BJ (cell line): ENCODE measurements around the gene PRRG2. TPM values are rescaled to one million over a fixed set of nuclear protein-coding genes. Genes with fewer than 3 reads are reported as not detected.

ENCODE experiments used
- CTCF ChIA-PET: fragments of 350-600 bp; formaldehyde crosslinking; extraction: SDS; loops from one replicate; lab custom pipeline; 2021; ENCODE audit warnings: antibody characterized with exemption, inconsistent platforms; lab: Yijun Ruan, JAX
- POLR2A ChIA-PET: fragments of 300-600 bp; sonication (Branson Sonifier 250); formaldehyde crosslinking; extraction: SDS; loops from one replicate; lab custom pipeline; 2021; ENCODE audit warnings: antibody characterized with exemption; lab: Charles Lee
- DNase-seq: peaks from one replicate; pipeline ENCODE4 v3.0.0-alpha.2; 2011; ENCODE audit warnings: low read depth
- H3K27me3 ChIP-seq: 2 replicates; pipeline ENCODE4 v1.6.0; 2011; ENCODE audit warnings: low read length; ENCODE audit not compliant: control insufficient read depth, insufficient read depth
- H3K36me3 ChIP-seq: 2 replicates; pipeline ENCODE4 v1.5.1; 2011; ENCODE audit warnings: low read length; ENCODE audit not compliant: control insufficient read depth, insufficient read depth
- H3K4me3 ChIP-seq: 2 replicates; pipeline ENCODE4 v1.5.1; 2011; ENCODE audit warnings: low read depth, mild to moderate bottlenecking, control low read depth, low read length
- CTCF ChIP-seq: IDR thresholded peaks from 2 replicates; pipeline ENCODE4 v1.5.1; 2011; ENCODE audit warnings: low read depth, mild to moderate bottlenecking, control low read depth, inconsistent platforms, low read length, moderate library complexity; ENCODE audit not compliant: insufficient read depth
- polyA plus RNA-seq: library from polyadenylated mRNA; depleted of rRNA; stranded (reverse); fragments of >200 nt; gene quantifications from 2 replicates; pipeline ENCODE4 v1.2.3, GENCODE V29; 2011

The PRRG2 gene
- polyA plus RNA-seq, 1 experiment, result 0.12 TPM

GRCh38 chr19:49588365-49589122, 7.4 kb downstream of the PRRG2 start:
- ChIA-PET CTCF (interaction anchor here (1.6 kb wide), 1 partner anchor 18 kb away, joined by 4 read pairs; no protein-coding TSS in a partner anchor), POLR2A (no interaction called here)
- no peak for TF ChIP-seq CTCF

GRCh38 chr19:49589502-49589905, 8.4 kb downstream of the PRRG2 start:
- Histone ChIP-seq H3K27me3 (no peaks in the 10 kb centered on the region), H3K36me3 (peaks cover 2% of the 10 kb centered on the region), H3K4me3 (no peak overlapping the region)
- no peak for TF ChIP-seq CTCF
- ChIA-PET POLR2A (interaction anchor here (0.6 kb wide), 1 partner anchor 85 kb away, joined by 4 read pairs; no protein-coding TSS in a partner anchor), CTCF (no interaction called here)
- DNase-seq, result no peak

More at GRCh38 chr19:49588365-49589122, 7.4 kb downstream of the PRRG2 start:
- no peaks in the 10 kb centered on the region for H3K36me3 ChIP-seq
- no peak for DNase-seq
- H3K27me3 ChIP-seq, result no peaks in the 10 kb centered on the region
- no peak overlapping the region for H3K4me3 ChIP-seq

GRCh38 chr19:49590071-49590970, 9.2 kb downstream of the PRRG2 start:
- ChIA-PET CTCF (interaction anchor here (1.0 kb wide), 1 partner anchor 20 kb away, joined by 5 read pairs; no protein-coding TSS in a partner anchor), POLR2A (interaction anchor here (0.5 kb wide), 1 partner anchor 63 kb away, joined by 13 read pairs; the partner anchor contains the start of gene RCN3)
- DNase-seq, result peak; percentile 75
- peak; percentile 19; the same call in 1 of the 2 replicates for TF ChIP-seq CTCF
- H3K4me3 ChIP-seq, result peak overlapping the region; percentile 53
- H3K27me3 ChIP-seq, result no peaks in the 10 kb centered on the region
- peaks cover 5% of the 10 kb centered on the region for H3K36me3 ChIP-seq

- TF ChIP-seq CTCF, result no peak
- ChIA-PET POLR2A (no interaction called here), CTCF (interaction anchor here (1.0 kb wide), 1 partner anchor 21 kb away, joined by 5 read pairs; no protein-coding TSS in a partner anchor)
- Histone ChIP-seq H3K27me3 (no peaks in the 10 kb centered on the region), H3K4me3 (peak within 1 kb of the TSS; percentile 53), H3K36me3 (peaks cover 7% of the 10 kb centered on the region)
- DNase-seq, result no peak
Measured at GRCh38 chr19:49590971-49591730, 10.0 kb downstream of the PRRG2 start, which contains the start of gene PRR12. PRR12 (plus strand) TSS chr19:49591182; CDS start chr19:49591655, 473 bp downstream.
